Measurements from ENCODE around the gene SCUBE1.

- TF ChIP-seq CTCF (IDR thresholded peaks at IDR 0.05) (no peak), POLR2AphosphoS5 (IDR thresholded peaks at IDR 0.05) (no peak), POLR2A (IDR thresholded peaks at IDR 0.05) (no peak)
These were observed 176.1 kb downstream of the SCUBE1 start for GRCh38 chr22:43167001-43167589.
